Hepatocyte (in vitro differentiated cells): ENCODE data around the gene TANGO2. TPM values are rescaled to one million over a fixed set of nuclear protein-coding genes. Genes with fewer than 3 reads are reported as not detected.

Experiments
- DNase-seq: peaks from one replicate; pipeline ENCODE4 v3.0.0-alpha.2; 2016; ENCODE audit warnings: low spot score
- H2AFZ ChIP-seq: fragments of 200-600 bp; sonication (generic); 2 replicates; pipeline ENCODE4 v1.6.0; 2016; ENCODE audit warnings: antibody characterized with exemption, mild to moderate bottlenecking
- H3K27ac ChIP-seq: fragments of 200-600 bp; sonication (generic); 2 replicates; pipeline ENCODE4 v1.5.1; 2016; ENCODE audit warnings: mild to moderate bottlenecking
- H3K27me3 ChIP-seq: fragments of 200-600 bp; sonication (generic); 2 replicates; pipeline ENCODE4 v1.6.1; 2016
- H3K36me3 ChIP-seq: fragments of 200-600 bp; sonication (generic); replicated peaks from 2 replicates; pipeline ENCODE4 v1.5.1; 2016; ENCODE audit warnings: low read depth; ENCODE audit not compliant: insufficient read depth
- H3K4me1 ChIP-seq: fragments of 200-600 bp; sonication (generic); 2 replicates; pipeline ENCODE4 v1.5.1; 2016; ENCODE audit warnings: mild to moderate bottlenecking, moderate library complexity; ENCODE audit not compliant: insufficient read depth
- H3K4me2 ChIP-seq: fragments of 200-600 bp; sonication (generic); 2 replicates; pipeline ENCODE4 v1.6.0; 2016
- H3K4me3 ChIP-seq: fragments of 200-600 bp; sonication (generic); 2 replicates; pipeline ENCODE4 v1.5.1; 2016; ENCODE audit warnings: mild to moderate bottlenecking
- H3K79me2 ChIP-seq: fragments of 200-600 bp; sonication (generic); 2 replicates; pipeline ENCODE4 v1.6.0; 2017; ENCODE audit warnings: mild to moderate bottlenecking
- H3K9me2 ChIP-seq: fragments of 200-600 bp; sonication (generic); replicated peaks from 2 replicates; pipeline ENCODE4 v1.6.0; 2017; ENCODE audit warnings: mild to moderate bottlenecking; ENCODE audit not compliant: insufficient read depth
- H3K9me3 ChIP-seq: fragments of 200-600 bp; sonication (generic); 2 replicates; pipeline ENCODE4 v1.5.1; 2016; ENCODE audit warnings: low read depth, mild to moderate bottlenecking
- H4K20me1 ChIP-seq: fragments of 200-600 bp; sonication (generic); 2 replicates; pipeline ENCODE4 v1.6.0; 2016; ENCODE audit warnings: mild to moderate bottlenecking; ENCODE audit not compliant: insufficient read depth, poor library complexity, severe bottlenecking
- CTCF ChIP-seq: fragments of 200-600 bp; sonication (generic); IDR thresholded peaks from 2 replicates; pipeline ENCODE4 v1.5.1; 2016; ENCODE audit warnings: antibody characterized with exemption, mild to moderate bottlenecking; ENCODE audit not compliant: poor library complexity
- EZH2 ChIP-seq: fragments of 200-600 bp; sonication (generic); IDR thresholded peaks from 2 replicates; pipeline ENCODE4 v1.6.1; 2016; ENCODE audit warnings: antibody characterized with exemption, mild to moderate bottlenecking, borderline replicate concordance
- EZH2phosphoT487 ChIP-seq: fragments of 200-600 bp; sonication (generic); IDR thresholded peaks from one replicate; pipeline ENCODE4 v1.6.1; 2018; ENCODE audit warnings: antibody characterized with exemption, mild to moderate bottlenecking, low read depth, moderate library complexity; ENCODE audit not compliant: unreplicated experiment, severe bottlenecking
- WGBS: methylation state at CpG from one replicate; pipeline ENCODE4 v1.1.6; 2016; ENCODE audit warnings: low lambda C conversion rate; ENCODE audit errors: missing lambda C conversion rate; 5-methylcytosine and 5-hydroxymethylcytosine counted together
- polyA plus RNA-seq: library from polyadenylated mRNA; unstranded; fragments of >200 nt; fragmentation: Nextera tagmentation; extraction: Ambion mirVana; gene quantifications from 2 replicates; pipeline ENCODE4 v1.2.1, GENCODE V29; 2016
- total RNA-seq: library from RNA; depleted of rRNA; stranded (reverse); fragments of >200 nt; gene quantifications from 2 replicates; pipeline ENCODE4 v1.2.3, GENCODE V29; 2014

Gene TANGO2
- total and polyA plus RNA-seq, 2 experiments from 2014 or later, result 20.8 to 21.4 TPM

GRCh38 chr22:20029550-20030225, 8.8 kb downstream of the TANGO2 start:
- 94% methylated on average over 9 of the region's 9 CpGs for WGBS

GRCh38 chr22:20031732-20032406, 11.0 kb downstream of the TANGO2 start:
- Histone ChIP-seq H4K20me1 (peaks cover 6% of the 10 kb centered on the region), H3K4me2 (no peak overlapping the region), H3K4me1 (no peaks in the 10 kb centered on the region), H3K36me3 (no peaks in the 10 kb centered on the region), H3K79me2 (no peaks in the 10 kb centered on the region), H3K9me2 (no peaks in the 10 kb centered on the region), H3K9me3 (no peaks in the 10 kb centered on the region), H3K27ac (no peak overlapping the region), H2AFZ (no peak overlapping the region), H3K4me3 (no peak overlapping the region), H3K27me3 (no peaks in the 10 kb centered on the region)
- no peak for TF ChIP-seq CTCF
- no peak for TF ChIP-seq EZH2phosphoT487
- no peak for TF ChIP-seq EZH2
- no peak for DNase-seq
- 92% methylated on average over 16 of the region's 16 CpGs for WGBS

More at GRCh38 chr22:20029550-20030225, 8.8 kb downstream of the TANGO2 start:
- H3K36me3 ChIP-seq, result no peaks in the 10 kb centered on the region
- no peaks in the 10 kb centered on the region for H3K4me1 ChIP-seq
- no peaks in the 10 kb centered on the region for H3K27me3 ChIP-seq
- no peak for DNase-seq
- no peak overlapping the region for H3K27ac ChIP-seq
- no peak overlapping the region for H3K4me2 ChIP-seq
- H4K20me1 ChIP-seq, result peaks cover 6% of the 10 kb centered on the region
- H3K79me2 ChIP-seq, result no peaks in the 10 kb centered on the region
- no peak overlapping the region for H3K4me3 ChIP-seq
- TF ChIP-seq EZH2 (no peak), CTCF (no peak), EZH2phosphoT487 (no peak)
- no peaks in the 10 kb centered on the region for H3K9me3 ChIP-seq
- H2AFZ ChIP-seq, result no peak overlapping the region
- no peaks in the 10 kb centered on the region for H3K9me2 ChIP-seq

DNA sequence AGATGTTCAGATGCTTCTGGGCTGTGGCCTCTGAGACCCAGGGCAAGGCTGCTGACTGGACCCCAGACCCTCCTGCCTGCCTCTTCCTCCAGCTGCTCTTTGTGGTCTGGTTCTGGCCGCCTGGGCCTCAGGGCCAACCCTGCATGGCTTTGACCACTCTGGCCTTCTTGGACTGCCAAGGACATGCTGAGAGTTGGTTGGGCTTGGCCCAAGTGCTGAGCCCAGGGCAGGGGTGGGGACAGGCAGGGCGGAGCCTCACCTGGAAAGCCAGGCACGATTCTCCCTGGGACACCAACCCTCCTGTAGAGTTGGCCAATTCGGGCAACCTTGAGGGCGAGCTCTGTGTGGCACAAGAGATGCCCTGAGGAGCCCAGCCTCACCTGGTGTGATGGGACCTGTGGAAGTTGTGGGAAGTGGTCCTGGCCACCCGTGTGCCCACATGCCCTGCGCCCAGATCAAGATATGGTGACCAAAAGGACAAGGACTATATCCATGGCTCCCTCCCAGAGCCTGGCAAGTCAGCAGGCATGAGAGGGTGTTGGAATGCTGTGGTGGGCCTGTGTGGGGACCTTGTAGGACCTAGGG, 11.6 kb downstream of the TANGO2 start:
- Histone ChIP-seq H3K36me3 (no peaks in the 10 kb centered on the region), H3K4me1 (no peaks in the 10 kb centered on the region), H2AFZ (no peak overlapping the region), H3K4me2 (no peak overlapping the region), H3K27me3 (no peaks in the 10 kb centered on the region), H3K27ac (no peak overlapping the region), H3K9me2 (no peaks in the 10 kb centered on the region), H3K4me3 (no peak overlapping the region), H3K79me2 (no peaks in the 10 kb centered on the region), H4K20me1 (peaks cover 6% of the 10 kb centered on the region), H3K9me3 (no peaks in the 10 kb centered on the region)
- DNase-seq, result no peak
- WGBS, result 94% methylated on average over 7 of the region's 7 CpGs
- no peak for TF ChIP-seq EZH2
- no peak for TF ChIP-seq EZH2phosphoT487
- TF ChIP-seq CTCF, result no peak
